K562 (cell line): ENCODE data around the gene ASIP. TPM values are rescaled to one million over a fixed set of nuclear protein-coding genes. Genes with fewer than 3 reads are reported as not detected.
A peak's percentile ranks its signal among the peaks of the same experiment; 100 is the strongest.

ENCODE experiments used
- CCNT2 ChIP-seq: IDR thresholded peaks from 2 replicates; pipeline ENCODE4 v1.6.1; 2011; ENCODE audit warnings: borderline replicate concordance, low read depth, mild to moderate bottlenecking, moderate library complexity, mixed read lengths, low read length; ENCODE audit not compliant: insufficient read length; ENCODE audit errors: extremely low read depth
- DIDO1 ChIP-seq: fragments of 450-650 bp; IDR thresholded peaks from 2 replicates; pipeline ENCODE4 v1.6.1; 2016; ENCODE audit warnings: low read depth, missing biosample characterization, missing genetic modification characterization
- HIVEP1 ChIP-seq: fragments of 250-450 bp; sonication (Bioruptor Pico); IDR thresholded peaks from 2 replicates; pipeline ENCODE4 v1.4.0; 2020; ENCODE audit warnings: mild to moderate bottlenecking
- HMBOX1 ChIP-seq: sonication (generic); IDR thresholded peaks from 2 replicates; pipeline ENCODE4 v1.6.1; 2016
- JUN ChIP-seq, 2 experiments: sonication (generic) in 1 of 2; formaldehyde crosslinking in 1 of 2; IDR thresholded peaks; 2 replicates each; pipeline versions ENCODE4 v1.6.1 to v1.8.0; 2012 to 2022; ENCODE audit warnings: borderline replicate concordance in 2 of 2, mild to moderate bottlenecking in 2 of 2, improper control_type of control experiment in 1 of 2, low read depth in 1 of 2, low read length in 1 of 2, missing genetic modification reagents in 1 of 2
- LARP7 ChIP-seq: fragments of 450-650 bp; IDR thresholded peaks from 2 replicates; pipeline ENCODE4 v1.6.1; 2016
- PCBP2 ChIP-seq: fragments of 200-400 bp; formaldehyde crosslinking; IDR thresholded peaks from 2 replicates; pipeline ENCODE4 v1.6.1; 2018; ENCODE audit warnings: low read length, low read depth, mild to moderate bottlenecking, moderate library complexity; ENCODE audit not compliant: poor library complexity, severe bottlenecking
- POU5F1 ChIP-seq: fragments of 150-350 bp; IDR thresholded peaks from 2 replicates; pipeline ENCODE4 v1.6.1; 2014; ENCODE audit warnings: borderline replicate concordance, low read length, low read depth, mild to moderate bottlenecking; ENCODE audit not compliant: partially characterized antibody
- RBM17 ChIP-seq: fragments of 200-400 bp; formaldehyde crosslinking; IDR thresholded peaks from 2 replicates; pipeline ENCODE4 v1.6.1; 2017; ENCODE audit warnings: low read depth, mild to moderate bottlenecking, low read length, borderline replicate concordance
- RBM25 ChIP-seq: fragments of 200-400 bp; formaldehyde crosslinking; IDR thresholded peaks from 2 replicates; pipeline ENCODE4 v1.6.1; 2018; ENCODE audit warnings: low read length, low read depth, moderate library complexity; ENCODE audit not compliant: severe bottlenecking
- SREBF2 ChIP-seq: sonication (generic); formaldehyde crosslinking; IDR thresholded peaks from 2 replicates; pipeline ENCODE4 v1.4.0; 2020; ENCODE audit warnings: mild to moderate bottlenecking, missing genetic modification reagents
- SRSF3 ChIP-seq: fragments of 200-400 bp; formaldehyde crosslinking; IDR thresholded peaks from 2 replicates; pipeline ENCODE4 v1.6.1; 2016; ENCODE audit warnings: mild to moderate bottlenecking, low read length, moderate library complexity; ENCODE audit not compliant: insufficient read depth
- TCF3 ChIP-seq: sonication (generic); formaldehyde crosslinking; IDR thresholded peaks from 2 replicates; pipeline ENCODE4 v1.4.0; 2020; ENCODE audit warnings: mild to moderate bottlenecking, missing genetic modification reagents
- TRIM24 ChIP-seq, 2 experiments: fragments of 450-650 bp; IDR thresholded peaks; 2 replicates each; pipeline ENCODE4 v1.6.1; 2016
- ZMIZ1 ChIP-seq, 2 experiments: fragments of 150-350 bp in 1 of 2; IDR thresholded peaks; 2 replicates each; pipeline ENCODE4 v1.6.1; 2012 to 2016; ENCODE audit warnings: low read depth in 2 of 2, low read length in 2 of 2, mild to moderate bottlenecking in 1 of 2, moderate library complexity in 1 of 2
- ZNF75A ChIP-seq: fragments of 450-650 bp; formaldehyde crosslinking; IDR thresholded peaks from 2 replicates; pipeline ENCODE4 v1.4.0; 2020; ENCODE audit warnings: mild to moderate bottlenecking
- polyA plus RNA-seq, 8 experiments: library from polyadenylated mRNA; depleted of rRNA in 4 of 8; stranded (reverse) in 5 of 8; unstranded in 3 of 8; fragments of >200 nt; fragmentation: Nextera tagmentation in 2 of 8; fragmentation: Illumina TruSeq in 1 of 8; extraction: Ambion mirVana in 2 of 8; extraction: Trizol in 1 of 8; gene quantifications; 2 replicates each; pipeline versions ENCODE4 v1.2.1 to v1.2.3, GENCODE V29; 2011 to 2014; ENCODE audit warnings: inconsistent platforms in 1 of 8, missing spikeins in 1 of 8
- total RNA-seq, 7 experiments: library from RNA; depleted of rRNA in 6 of 7; stranded (reverse); fragments of >200 nt in 6 of 7; fragmentation: Illumina TruSeq in 2 of 7; extraction: Trizol in 2 of 7; gene quantifications; 2 replicates each; pipeline versions ENCODE4 v1.2.1 to v1.2.3, GENCODE V29; 2011 to 2021; ENCODE audit warnings: low replicate concordance in 1 of 7
- TF ChIP-seq, protein P1 (sequence below): IDR thresholded peaks from 2 replicates; pipeline ENCODE4 v1.6.1; 2011; ENCODE audit not compliant: insufficient read length; ENCODE audit errors: extremely low read depth

ASIP gene
- total and polyA plus RNA-seq, 9 of the 15 experiments (the other 6 are each of a cell fraction or from before 2014, with no cell fraction given): not detected

GRCh38 chr20:34302723-34303533 is 61.7 kb downstream of the ASIP start, which contains the start of gene AHCY (continued):
- TF ChIP-seq TCF3 (CRISPR knock-in tag): no peak
- TF ChIP-seq CCNT2: peak; percentile 52
- TF ChIP-seq RBM25: peak; percentile 69
- TF ChIP-seq TRIM24 (IDR thresholded peaks at IDR 0.05): no peak
- no peak for TF ChIP-seq HIVEP1 (CRISPR knock-in tag)
- TF ChIP-seq, protein P1, sequence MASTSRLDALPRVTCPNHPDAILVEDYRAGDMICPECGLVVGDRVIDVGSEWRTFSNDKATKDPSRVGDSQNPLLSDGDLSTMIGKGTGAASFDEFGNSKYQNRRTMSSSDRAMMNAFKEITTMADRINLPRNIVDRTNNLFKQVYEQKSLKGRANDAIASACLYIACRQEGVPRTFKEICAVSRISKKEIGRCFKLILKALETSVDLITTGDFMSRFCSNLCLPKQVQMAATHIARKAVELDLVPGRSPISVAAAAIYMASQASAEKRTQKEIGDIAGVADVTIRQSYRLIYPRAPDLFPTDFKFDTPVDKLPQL: peak; percentile 68
- TF ChIP-seq ZNF75A (CRISPR knock-in tag): no peak
- TF ChIP-seq RBM17: no peak
- TF ChIP-seq DIDO1: peak; percentile 75
- TF ChIP-seq POU5F1: peak; percentile 22
- TF ChIP-seq LARP7: no peak
- TF ChIP-seq JUN (IDR thresholded peaks at IDR 0.05; ENCODE audit: borderline replicate concordance, low read depth, low read length): no peak
- peak; percentile 60; the same call in 1 of the 2 replicates for TF ChIP-seq JUN (CRISPR knock-in tag; IDR thresholded peaks at IDR 0.05; ENCODE audit: borderline replicate concordance)
- no peak for TF ChIP-seq SRSF3
- TF ChIP-seq SREBF2 (CRISPR knock-in tag): no peak
- no peak for TF ChIP-seq HMBOX1
- TF ChIP-seq PCBP2: no peak
- TF ChIP-seq ZMIZ1 (IDR thresholded peaks at IDR 0.05; ENCODE audit: low read depth in 2 of 2, low read length in 2 of 2): peak in 1 of 2 experiments; percentile 10; a peak in 1 of 4 replicates
